HepG2 (cell line): ENCODE data around the gene QSOX2. TPM values are rescaled to one million over a fixed set of nuclear protein-coding genes. Genes with fewer than 3 reads are reported as not detected.

ENCODE experiments used
- ARID2 ChIP-seq: sonication (generic); formaldehyde crosslinking; IDR thresholded peaks from 2 replicates; pipeline ENCODE4 v1.8.1; 2022; ENCODE audit warnings: mild to moderate bottlenecking, missing genetic modification reagents, borderline replicate concordance
- ARNTL ChIP-seq: sonication (generic); formaldehyde crosslinking; IDR thresholded peaks from 2 replicates; pipeline ENCODE4 v1.4.0; 2020; ENCODE audit warnings: mild to moderate bottlenecking, missing genetic modification reagents
- ASH2L ChIP-seq: fragments of 300-600, 200-600 bp; sonication (generic); IDR thresholded peaks from 2 replicates; pipeline ENCODE4 v1.7.0; 2017; ENCODE audit warnings: low read depth, mild to moderate bottlenecking, moderate library complexity, mixed read lengths, low read length; ENCODE audit not compliant: insufficient read length
- FOXP4 ChIP-seq: sonication (generic); formaldehyde crosslinking; IDR thresholded peaks from 2 replicates; pipeline ENCODE4 v1.4.0; 2020; ENCODE audit warnings: missing genetic modification reagents
- GTF3A ChIP-seq: sonication (generic); formaldehyde crosslinking; conservative IDR thresholded peaks from 2 replicates; pipeline ENCODE4 v1.4.0; 2020; ENCODE audit warnings: mild to moderate bottlenecking, missing genetic modification reagents
- KDM5B ChIP-seq: sonication (generic); formaldehyde crosslinking; IDR thresholded peaks from 2 replicates; pipeline ENCODE4 v1.4.0; 2020; ENCODE audit warnings: missing genetic modification reagents, mild to moderate bottlenecking, borderline replicate concordance
- KLF13 ChIP-seq: sonication (generic); formaldehyde crosslinking; IDR thresholded peaks from 2 replicates; pipeline ENCODE4 v1.4.0; 2020; ENCODE audit warnings: mild to moderate bottlenecking, missing genetic modification reagents
- MAZ ChIP-seq, 2 experiments: sonication (generic) in 1 of 2; formaldehyde crosslinking in 1 of 2; IDR thresholded peaks; 2 replicates each; pipeline versions ENCODE4 v1.5.0 to v1.6.1; 2012 to 2020; ENCODE audit warnings: low read depth in 2 of 2, mild to moderate bottlenecking in 2 of 2, borderline replicate concordance in 1 of 2, improper control_type of control experiment in 1 of 2, low read length in 1 of 2, missing genetic modification reagents in 1 of 2, moderate library complexity in 1 of 2
- MXD3 ChIP-seq: IDR thresholded peaks from 2 replicates; pipeline ENCODE4 v1.6.1; 2016; ENCODE audit warnings: mild to moderate bottlenecking, missing biosample characterization, missing genetic modification reagents
- PPARG ChIP-seq: conservative IDR thresholded peaks from 2 replicates; pipeline ENCODE4 v1.6.1; 2016; ENCODE audit warnings: missing biosample characterization, missing genetic modification reagents
- PRDM15 ChIP-seq: sonication (generic); formaldehyde crosslinking; IDR thresholded peaks from 2 replicates; pipeline ENCODE4 v1.4.0; 2020; ENCODE audit warnings: missing genetic modification reagents
- SMYD3 ChIP-seq: sonication (generic); formaldehyde crosslinking; IDR thresholded peaks from 2 replicates; pipeline ENCODE4 v1.8.1; 2023; ENCODE audit warnings: mild to moderate bottlenecking, missing genetic modification reagents
- SOX5 ChIP-seq: IDR thresholded peaks from 2 replicates; pipeline ENCODE4 v1.6.1; 2016; ENCODE audit warnings: borderline replicate concordance
- TAF15 ChIP-seq: fragments of 200-400 bp; formaldehyde crosslinking; IDR thresholded peaks from one replicate; pipeline ENCODE4 v1.6.1; 2018; ENCODE audit warnings: mild to moderate bottlenecking, low read depth, low read length; ENCODE audit not compliant: poor library complexity, severe bottlenecking
- THRA ChIP-seq: sonication (generic); formaldehyde crosslinking; IDR thresholded peaks from 2 replicates; pipeline ENCODE4 v1.4.0; 2020; ENCODE audit warnings: missing genetic modification reagents, borderline replicate concordance
- ZEB1 ChIP-seq: IDR thresholded peaks from 2 replicates; pipeline ENCODE4 v1.6.1; 2012; ENCODE audit warnings: mild to moderate bottlenecking, low read depth, inconsistent platforms; ENCODE audit not compliant: insufficient replicate concordance
- ZFP41 ChIP-seq: sonication (generic); formaldehyde crosslinking; IDR thresholded peaks from 2 replicates; pipeline ENCODE4 v1.4.0; 2020; ENCODE audit warnings: mild to moderate bottlenecking, missing genetic modification reagents, borderline replicate concordance
- ZNF691 ChIP-seq: sonication (generic); formaldehyde crosslinking; IDR thresholded peaks from 2 replicates; pipeline ENCODE4 v1.4.0; 2020; ENCODE audit warnings: missing genetic modification reagents, low read depth, mild to moderate bottlenecking, borderline replicate concordance
- ZNF737 ChIP-seq: sonication (generic); formaldehyde crosslinking; IDR thresholded peaks from 2 replicates; pipeline ENCODE4 v1.5.0; 2020; ENCODE audit warnings: missing genetic modification reagents, mild to moderate bottlenecking, borderline replicate concordance
- polyA plus RNA-seq, 8 experiments: library from polyadenylated mRNA; depleted of rRNA in 3 of 8; stranded (reverse) in 7 of 8; unstranded in 1 of 8; fragments of >200 nt; fragmentation: Illumina TruSeq in 4 of 8; extraction: Trizol in 4 of 8; gene quantifications; 2 replicates each; pipeline versions ENCODE4 v1.2.1 to v1.2.3, GENCODE V29; 2011 to 2016; ENCODE audit warnings: low read depth in 4 of 8, missing spikeins in 1 of 8, mixed read lengths in 1 of 8; ENCODE audit not compliant: insufficient read depth in 1 of 8
- total RNA-seq, 5 experiments: library from RNA; depleted of rRNA; stranded (reverse); fragments of >200 nt; fragmentation: Illumina TruSeq; extraction: Trizol; gene quantifications; 2 replicates each; pipeline ENCODE4 v1.2.3, GENCODE V29; 2016; ENCODE audit warnings: low read depth in 1 of 5

Gene QSOX2
- total and polyA plus RNA-seq, 2 of the 13 experiments (the other 11 are each of a cell fraction or from before 2014, with no cell fraction given): 27.1 to 42.1 TPM

GRCh38 chr9:136244122-136244968, 1.3 kb downstream of the QSOX2 start (continued):
- TF ChIP-seq FOXP4: peak; percentile 43; the same call in 1 of the 2 replicates
- no peak for TF ChIP-seq MAZ (IDR thresholded peaks at IDR 0.05; ENCODE audit: borderline replicate concordance, low read depth, low read length)
- TF ChIP-seq MAZ (CRISPR knock-in tag; IDR thresholded peaks at IDR 0.05; ENCODE audit: low read depth): no peak
- no peak for TF ChIP-seq MXD3 (CRISPR knock-in tag)
- TF ChIP-seq ZFP41 (CRISPR knock-in tag): no peak
- no peak for TF ChIP-seq GTF3A (CRISPR knock-in tag)
- peak; percentile 67; the same call in 1 of the 2 replicates for TF ChIP-seq SOX5 (CRISPR knock-in tag)
- TF ChIP-seq ASH2L: peak; percentile 41
- TF ChIP-seq TAF15: no peak
- TF ChIP-seq PPARG (CRISPR knock-in tag): no peak; the same call in 1 of the 2 replicates
- TF ChIP-seq PRDM15 (CRISPR knock-in tag): no peak
- no peak for TF ChIP-seq ZEB1
- TF ChIP-seq KLF13 (CRISPR knock-in tag): no peak
- no peak for TF ChIP-seq KDM5B (CRISPR knock-in tag)
- no peak for TF ChIP-seq ARNTL (CRISPR knock-in tag)
- TF ChIP-seq THRA (CRISPR knock-in tag): peak; percentile 46; the same call in 1 of the 2 replicates
- no peak for TF ChIP-seq ZNF737
- TF ChIP-seq ZNF691 (CRISPR knock-in tag): no peak
- TF ChIP-seq ARID2 (CRISPR knock-in tag): no peak
- TF ChIP-seq SMYD3: no peak
